Nucleus accumbens (tissue), 56 donors: ENCODE measurements around the gene VARS2.

Experiments used
- DNase-seq, 56 donors: peaks; one replicate each; lab custom pipeline; 2025; lab: John Stamatoyannopoulos, UW

The VARS2 gene

DNA sequence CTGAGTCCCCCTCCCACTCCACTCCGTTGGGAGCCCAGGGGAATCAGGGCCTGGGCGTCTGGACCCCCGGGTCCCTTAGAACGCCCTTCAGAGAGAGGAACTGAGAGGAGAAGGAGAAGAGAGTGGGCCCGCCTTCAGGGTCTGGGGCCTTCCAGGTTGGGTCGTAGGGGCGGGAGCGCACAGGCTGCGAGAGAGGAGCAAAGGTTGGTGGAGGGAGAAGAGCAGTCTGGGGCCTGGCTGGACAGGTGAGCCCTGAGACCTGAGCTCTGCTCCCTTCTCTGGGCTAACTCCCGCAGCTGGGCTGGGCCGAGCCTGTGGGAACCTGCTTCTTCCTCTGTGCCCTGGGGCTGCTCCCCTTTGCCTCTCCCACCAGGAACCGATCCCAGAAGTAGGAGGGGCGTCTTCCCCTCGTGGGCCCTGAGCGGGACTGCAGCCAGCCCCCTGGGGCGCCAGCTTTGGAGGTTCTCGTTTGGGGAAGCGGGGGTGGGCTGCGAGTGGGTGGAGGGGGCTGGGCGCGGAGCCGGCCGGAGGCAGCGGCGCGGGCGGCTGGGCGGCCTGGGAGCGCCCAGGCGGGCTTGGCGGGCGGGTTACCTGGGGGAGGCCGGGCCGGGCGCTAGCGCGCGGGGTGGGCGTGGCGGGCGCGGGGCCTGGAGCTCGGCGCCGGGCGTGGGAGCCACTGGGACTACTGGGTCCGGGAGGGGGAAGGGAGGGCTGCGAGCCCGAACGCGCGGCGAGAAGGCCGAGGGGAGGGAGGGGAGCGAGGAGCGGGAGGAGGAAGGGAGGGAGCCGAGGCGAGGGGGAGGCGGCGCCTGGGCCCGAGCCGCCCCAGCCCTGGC lies 30.1 kb upstream of the VARS2 start, which contains the start of gene DDR1:
TSS of gene DDR1 (plus strand) at position 835 of the 836 bp plus-strand sequence. CDS start 4,211 bp downstream, outside the sequence.
- DNase-seq = peak in 52 of 56 donors; percentile 53 to 89 (median 79)

DNA sequence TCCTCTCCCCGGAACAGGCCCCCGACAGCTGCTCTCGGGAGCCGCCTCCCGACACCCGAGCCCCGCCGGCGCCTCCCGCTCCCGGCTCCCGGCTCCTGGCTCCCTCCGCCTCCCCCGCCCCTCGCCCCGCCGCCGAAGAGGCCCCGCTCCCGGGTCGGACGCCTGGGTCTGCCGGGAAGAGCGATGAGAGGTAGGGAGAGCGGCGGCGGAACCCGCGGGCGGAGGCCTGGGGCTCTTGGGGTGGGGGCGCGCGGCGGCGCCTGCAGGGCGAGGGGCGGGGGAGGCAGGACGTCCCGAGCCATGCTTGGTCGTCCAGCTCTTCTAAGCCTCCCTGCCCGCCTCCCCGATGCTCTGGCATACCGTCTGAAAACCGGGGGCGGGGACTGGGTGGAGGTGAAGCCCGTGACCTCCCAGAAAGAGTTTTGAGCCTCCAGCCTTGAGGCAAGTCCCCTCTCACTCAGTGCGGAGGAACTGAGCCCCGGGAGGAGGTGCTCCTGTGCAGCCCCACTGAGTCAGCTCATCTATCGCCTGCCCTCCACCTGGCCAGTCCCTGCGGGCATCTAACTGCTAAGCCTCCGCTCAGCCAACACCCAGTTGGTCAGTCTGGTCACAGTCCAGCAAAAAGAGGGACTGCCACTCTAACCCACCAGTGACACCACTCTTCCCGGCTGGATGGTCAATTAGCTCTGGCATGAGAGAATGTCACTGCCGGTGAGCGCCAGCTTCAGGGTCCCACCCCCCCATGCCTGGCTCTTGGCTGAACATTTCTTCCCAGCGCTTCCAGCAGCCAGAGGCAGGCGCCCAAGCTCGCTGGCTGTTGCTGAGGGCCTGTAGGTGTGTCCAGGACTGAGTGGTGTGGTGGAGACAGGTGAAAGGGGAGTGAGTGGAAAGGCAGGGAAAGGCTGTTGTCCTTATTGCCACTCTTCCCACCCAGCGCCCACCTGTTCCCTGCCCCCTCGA lies 29.2 kb upstream of the VARS2 start:
- DNase-seq = peak in 47 of 56 donors; percentile 30 to 81 (median 61)

DNA sequence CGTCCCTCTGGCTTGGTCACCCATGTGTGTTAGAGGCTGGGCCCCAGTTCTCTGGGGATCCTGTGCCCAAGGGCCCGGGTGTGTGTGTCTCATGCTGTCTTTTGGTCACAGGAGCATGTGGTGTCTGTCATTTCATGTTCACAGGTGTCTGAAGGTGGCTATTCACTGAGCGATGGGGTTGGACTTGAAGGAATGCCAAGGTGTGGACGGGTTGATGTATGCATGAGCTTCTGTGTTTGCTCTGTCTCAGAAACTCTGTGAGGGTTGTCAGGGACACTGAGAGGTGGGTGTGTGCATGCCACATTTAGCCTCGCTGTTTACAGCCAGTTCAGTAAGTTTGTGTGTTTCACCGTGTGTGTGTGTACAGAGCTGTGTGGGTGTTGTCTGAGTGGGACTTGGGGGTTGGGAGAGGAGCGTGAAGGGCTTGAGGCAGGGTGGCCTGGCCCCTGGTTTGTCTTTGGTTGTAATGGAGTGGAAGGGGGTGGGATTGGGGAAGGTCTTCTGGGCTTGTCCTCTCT lies 28.5 kb upstream of the VARS2 start:
- peak in 21 of 56 donors; percentile 38 to 80 (median 60) for DNase-seq

DNA sequence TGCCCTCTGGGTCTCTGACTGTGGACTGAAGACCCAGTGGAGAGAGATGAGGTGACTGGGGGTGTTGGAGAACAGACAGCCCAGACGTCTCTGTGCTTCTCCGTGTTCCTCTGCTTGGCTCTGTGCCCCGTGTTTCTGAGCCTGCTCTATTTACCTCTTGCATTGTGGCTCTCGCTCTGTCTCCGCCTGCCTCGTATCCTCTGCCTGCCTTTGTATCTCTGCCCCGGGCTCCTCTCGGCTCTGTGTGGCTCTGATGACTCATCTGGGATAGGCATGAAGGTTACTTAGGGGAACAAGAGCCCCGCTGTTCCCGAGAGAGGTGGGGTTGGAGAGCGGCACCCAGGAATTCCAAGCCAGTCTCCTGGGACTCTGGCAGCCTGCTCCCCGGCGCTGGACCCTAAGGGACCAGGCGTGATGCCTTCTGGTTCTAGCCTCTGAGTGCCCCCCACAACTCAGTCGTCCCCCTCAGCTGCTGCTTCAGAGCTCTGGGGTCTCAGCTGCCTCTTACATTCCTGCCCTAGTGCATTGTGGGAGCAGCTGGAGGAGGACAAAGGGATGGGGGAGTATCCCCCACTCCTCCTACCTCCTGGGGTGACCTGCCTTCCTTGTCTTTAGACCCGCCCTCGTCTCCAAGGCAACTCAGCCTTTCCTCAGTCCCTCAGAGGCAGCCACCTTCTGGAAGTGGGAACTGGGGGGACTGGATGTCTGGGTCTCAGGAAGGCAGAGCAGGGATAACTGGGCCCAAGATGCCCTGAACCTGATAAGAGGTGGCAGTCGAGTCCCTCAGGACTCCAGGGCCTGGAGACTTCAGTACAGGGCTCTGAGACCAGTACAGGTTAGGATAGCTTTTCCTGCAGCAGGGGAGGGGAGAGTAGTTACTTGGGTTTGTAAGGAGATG lies 27.8 kb upstream of the VARS2 start:
- peak in 54 of 56 donors; percentile 32 to 93 (median 62) for DNase-seq

DNA sequence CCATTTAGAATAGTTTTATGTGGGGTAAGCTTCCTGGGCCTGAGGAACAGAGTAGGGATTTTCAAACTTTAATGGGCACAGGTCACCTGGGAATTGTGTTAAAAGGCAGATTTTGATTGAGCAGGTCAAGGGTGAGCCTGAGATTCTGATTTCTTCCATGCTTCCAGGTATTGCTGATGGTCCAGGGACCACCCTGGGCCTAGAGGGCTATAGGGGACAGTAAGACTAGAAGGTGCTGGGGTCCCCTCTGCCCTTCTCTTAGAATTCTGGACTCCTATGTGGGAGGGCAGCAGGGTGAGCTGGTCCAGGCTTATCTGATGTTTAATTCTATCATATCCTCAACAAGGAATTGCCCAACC lies 27.2 kb upstream of the VARS2 start:
- no peak for DNase-seq

DNA sequence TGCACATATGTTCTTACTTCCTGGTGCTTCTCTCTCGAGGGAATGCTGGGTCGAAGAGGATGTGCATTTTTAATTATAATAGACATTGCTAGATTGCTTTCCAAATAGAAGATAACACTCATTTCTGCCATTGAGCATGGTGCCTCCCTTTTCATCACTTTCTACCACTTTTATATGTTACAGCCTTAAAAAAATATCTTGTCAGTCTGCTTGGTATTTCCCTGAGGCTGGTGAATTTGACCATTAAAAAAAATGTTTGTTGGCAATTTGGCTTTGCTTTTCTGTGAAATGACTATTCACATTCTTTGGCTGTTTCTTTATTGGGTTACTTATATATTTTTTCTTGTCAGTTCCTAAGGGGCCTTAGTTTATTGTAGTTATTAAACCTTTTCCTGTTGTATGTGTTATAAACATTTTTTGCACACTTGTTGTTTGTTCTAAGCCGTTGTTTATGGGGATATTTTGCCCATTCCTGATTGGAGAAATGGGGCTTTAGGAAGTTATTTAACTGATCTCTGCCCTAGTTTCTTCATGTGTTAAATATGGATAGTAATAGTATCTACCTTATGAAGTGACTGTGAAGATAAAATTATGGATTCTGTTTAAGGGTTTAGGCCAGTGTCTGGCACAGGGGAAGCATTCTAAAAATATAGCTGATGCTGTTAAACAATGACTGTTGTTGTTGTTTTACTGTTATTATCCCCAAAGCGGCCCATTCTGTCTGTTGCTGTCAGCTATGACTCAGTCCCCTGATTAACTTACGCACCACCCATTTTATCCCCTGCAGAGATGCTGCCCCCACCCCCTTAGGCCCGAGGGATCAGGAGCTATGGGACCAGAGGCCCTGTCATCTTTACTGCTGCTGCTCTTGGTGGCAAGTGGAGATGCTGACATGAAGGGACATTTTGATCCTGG lies 25.9 kb upstream of the VARS2 start:
- DNase-seq = peak in 18 of 56 donors; percentile 8 to 82 (median 28)

DNA sequence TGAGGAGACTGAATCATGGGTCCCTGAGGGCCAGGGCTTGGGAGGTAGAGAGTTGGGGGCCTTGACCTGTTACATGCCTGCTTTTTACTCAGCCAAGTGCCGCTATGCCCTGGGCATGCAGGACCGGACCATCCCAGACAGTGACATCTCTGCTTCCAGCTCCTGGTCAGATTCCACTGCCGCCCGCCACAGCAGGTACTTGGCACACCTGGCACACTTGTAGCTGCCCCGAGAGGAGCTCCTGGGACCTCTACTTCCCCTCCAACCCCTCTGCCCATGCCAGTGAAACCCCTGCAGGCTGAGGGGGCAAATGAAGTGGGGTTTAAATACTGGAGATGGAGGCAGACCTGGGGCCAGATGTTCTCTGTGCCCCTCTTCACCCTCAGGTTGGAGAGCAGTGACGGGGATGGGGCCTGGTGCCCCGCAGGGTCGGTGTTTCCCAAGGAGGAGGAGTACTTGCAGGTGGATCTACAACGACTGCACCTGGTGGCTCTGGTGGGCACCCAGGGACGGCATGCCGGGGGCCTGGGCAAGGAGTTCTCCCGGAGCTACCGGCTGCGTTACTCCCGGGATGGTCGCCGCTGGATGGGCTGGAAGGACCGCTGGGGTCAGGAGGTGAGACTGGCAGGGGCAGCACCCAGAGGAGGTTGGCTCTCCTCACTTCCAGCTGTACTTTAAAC lies 25.1 kb upstream of the VARS2 start:
- peak in 3 of 56 donors; percentile 17 to 37 (median 24) for DNase-seq

DNA sequence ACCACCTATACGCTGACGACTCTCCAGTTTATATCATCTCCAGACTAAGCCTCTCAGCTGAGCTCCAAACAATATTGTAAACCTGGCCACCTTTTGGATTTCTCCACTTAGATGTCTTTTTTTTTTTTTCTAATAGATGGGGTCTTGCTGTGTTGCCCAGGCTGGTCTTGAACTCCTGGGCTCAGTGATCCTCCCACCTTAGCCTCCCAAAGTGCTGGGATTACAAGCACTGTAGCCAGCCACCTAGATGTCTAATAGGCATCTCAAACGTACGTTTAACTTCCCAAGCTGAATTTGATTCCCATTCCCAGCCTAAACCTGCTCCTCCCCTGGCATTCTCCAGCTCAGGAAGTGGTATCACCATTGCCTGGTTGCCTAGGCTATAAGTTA lies 24.5 kb upstream of the VARS2 start:
- DNase-seq = no peak

DNA sequence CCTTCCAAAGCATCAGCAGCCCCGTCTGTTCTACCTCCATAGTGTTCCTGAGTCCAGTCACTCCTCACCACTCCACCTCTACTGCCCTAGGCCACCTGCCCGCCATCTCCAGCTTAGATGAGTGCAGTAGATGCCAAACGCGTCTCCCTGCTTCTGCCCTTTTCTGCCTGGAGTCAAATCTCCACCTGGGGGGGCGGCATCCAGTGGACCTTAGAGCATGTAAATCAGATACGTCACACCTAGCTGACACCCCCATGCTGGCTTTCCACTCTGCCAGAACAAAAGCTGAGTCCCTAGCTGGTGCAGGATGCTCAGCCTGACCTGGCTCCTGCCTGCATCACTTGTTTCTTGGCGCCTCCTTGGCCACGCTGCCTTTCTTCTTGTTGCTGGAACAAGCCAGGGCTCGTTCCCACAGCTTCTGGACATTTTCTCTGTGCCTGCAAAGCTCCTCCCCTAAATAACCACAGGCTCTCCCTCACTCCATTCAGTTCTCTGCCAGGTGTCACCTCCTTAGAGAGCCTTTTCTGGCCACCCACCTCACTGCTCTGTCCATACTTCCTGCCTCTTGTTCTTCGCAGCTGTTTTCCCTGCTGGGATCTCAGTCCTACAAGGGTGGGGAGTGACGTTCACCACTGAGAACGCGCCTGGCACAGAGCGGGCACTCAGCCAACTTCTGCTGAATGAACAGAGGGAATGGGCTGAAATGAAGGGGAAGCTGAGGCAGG lies 24.0 kb upstream of the VARS2 start:
- peak in 52 of 56 donors; percentile 23 to 89 (median 73) for DNase-seq

DNA sequence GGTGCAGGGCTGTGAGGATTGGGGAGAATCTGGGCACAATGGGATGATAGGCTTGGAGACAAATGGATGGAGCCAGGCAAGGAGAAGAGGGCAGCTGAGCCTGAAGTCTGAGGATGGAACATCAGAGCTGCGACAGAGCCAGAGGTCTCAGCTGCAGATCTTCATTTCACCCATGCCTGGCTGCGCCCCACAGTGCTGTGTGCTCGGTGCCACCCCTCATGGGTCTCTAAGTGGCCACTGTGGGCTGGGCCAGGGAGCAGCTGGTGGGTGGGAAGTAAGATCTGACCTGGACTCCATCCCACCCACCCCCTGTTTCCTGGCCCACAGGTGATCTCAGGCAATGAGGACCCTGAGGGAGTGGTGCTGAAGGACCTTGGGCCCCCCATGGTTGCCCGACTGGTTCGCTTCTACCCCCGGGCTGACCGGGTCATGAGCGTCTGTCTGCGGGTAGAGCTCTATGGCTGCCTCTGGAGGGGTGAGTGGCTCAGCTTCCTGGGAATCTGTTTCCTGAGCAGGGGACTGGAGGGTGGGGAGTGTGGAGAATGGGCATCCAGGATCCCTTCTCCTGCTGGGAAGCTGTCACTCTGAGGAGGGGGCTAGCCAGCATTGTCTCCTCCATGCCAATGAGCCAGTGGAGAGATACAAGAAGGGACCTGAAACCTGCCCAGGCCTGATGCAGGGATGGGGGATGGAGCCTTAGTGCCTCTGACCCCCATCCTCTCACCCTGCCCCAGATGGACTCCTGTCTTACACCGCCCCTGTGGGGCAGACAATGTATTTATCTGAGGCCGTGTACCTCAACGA lies 23.2 kb upstream of the VARS2 start:
- no peak for DNase-seq

DNA sequence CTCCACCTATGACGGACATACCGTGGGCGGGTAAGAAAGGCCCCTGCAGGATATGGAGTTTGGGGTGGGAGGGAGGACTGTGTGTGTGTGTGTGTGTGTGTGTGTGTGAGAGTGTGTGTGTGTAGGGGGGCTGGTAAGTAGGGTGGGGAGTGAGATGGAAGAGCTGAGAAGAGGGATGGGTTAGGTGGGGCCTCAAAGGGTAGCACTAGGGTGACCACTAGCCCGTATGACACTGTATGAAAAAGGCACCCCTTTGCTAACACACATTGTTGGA lies 22.7 kb upstream of the VARS2 start:
- no peak for DNase-seq

DNA sequence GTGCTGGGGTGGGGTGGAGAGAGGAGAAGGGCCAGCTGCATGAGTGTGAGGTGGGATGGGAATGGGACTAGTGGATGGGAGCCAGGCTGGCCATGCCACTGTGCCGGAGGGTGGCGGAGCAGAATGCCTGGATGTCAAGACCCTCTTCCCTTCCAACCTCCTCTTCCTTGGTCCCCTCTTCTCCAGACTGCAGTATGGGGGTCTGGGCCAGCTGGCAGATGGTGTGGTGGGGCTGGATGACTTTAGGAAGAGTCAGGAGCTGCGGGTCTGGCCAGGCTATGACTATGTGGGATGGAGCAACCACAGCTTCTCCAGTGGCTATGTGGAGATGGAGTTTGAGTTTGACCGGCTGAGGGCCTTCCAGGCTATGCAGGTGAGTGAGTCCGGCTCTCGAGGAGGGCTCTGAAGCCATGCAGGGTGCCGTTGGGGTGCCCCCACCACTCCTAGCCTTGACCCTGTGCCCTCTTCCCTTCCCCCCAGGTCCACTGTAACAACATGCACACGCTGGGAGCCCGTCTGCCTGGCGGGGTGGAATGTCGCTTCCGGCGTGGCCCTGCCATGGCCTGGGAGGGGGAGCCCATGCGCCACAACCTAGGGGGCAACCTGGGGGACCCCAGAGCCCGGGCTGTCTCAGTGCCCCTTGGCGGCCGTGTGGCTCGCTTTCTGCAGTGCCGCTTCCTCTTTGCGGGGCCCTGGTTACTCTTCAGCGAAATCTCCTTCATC lies 22.1 kb upstream of the VARS2 start:
- no peak for DNase-seq

DNA sequence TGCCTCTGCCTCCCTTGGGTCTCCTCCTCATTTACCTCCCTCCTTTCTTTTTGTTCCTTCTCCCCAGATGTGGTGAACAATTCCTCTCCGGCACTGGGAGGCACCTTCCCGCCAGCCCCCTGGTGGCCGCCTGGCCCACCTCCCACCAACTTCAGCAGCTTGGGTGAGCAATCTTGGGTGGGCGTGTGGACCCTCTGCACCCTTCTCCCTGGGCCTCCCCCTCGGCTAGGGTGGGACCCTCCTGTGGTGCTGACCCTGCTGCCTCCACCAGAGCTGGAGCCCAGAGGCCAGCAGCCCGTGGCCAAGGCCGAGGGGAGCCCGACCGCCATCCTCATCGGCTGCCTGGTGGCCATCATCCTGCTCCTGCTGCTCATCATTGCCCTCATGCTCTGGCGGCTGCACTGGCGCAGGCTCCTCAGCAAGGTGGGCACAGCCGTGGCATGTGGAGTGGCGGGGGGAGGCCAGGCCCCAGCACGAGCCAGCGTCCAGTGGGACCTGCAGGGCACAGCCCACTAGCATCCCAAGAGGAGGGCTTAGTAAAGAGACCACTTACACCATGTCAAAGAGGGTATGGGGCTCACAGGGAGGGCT lies 20.9 kb upstream of the VARS2 start:
- no peak for DNase-seq

DNA sequence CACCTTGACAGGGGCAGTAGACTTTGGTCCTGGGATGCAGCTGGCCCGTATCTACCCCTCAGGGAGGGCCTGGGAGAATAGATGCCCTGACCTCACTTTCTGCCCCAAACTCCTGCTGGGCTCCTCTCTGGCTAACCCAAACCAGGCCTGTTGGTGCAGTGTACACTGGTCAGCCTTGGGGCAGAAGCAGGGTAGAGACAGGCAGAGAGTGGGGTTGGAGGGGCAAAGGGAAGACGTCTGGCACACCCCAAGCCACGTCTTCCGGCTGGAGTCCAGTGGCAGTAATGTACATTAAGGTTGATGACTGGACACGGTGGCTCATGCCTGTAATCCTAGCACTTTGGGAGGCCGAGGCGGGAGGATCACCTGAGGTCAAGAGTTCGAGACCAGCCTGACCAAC lies 20.4 kb upstream of the VARS2 start:
- no peak for DNase-seq

DNA sequence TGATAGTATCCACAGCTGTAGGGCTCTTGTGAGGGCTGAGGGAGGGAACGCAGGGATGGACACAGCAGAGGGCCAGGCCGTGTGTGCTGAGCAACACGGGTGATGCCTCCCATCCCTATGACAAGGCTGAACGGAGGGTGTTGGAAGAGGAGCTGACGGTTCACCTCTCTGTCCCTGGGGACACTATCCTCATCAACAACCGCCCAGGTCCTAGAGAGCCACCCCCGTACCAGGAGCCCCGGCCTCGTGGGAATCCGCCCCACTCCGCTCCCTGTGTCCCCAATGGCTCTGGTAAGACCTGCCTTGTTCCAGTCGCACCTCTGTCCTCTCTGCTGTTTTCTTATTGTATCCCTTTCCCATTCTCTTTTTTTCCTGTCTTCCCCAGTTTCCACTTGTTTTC lies 19.7 kb upstream of the VARS2 start:
- no peak for DNase-seq

DNA sequence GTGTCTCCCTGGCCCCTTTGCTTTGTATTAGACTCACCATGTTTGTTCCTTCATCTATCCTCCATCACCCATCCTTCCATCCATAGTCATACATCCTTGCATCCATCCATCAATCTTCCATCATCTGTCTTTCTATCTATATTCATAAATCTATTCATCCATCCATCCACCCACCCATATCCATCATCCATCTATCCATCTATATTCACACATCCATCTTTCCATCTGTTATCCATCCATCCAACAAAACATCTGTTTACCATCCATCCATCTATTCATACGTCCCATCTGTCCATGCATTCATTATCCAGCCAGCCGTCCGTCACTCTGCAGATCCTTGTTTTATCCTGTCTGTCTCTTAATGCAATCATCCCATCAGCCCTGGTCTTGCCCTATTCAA lies 19.1 kb upstream of the VARS2 start:
- no peak for DNase-seq
